Measurements from ENCODE around the gene PHLDB2. TPM values are rescaled to one million over a fixed set of nuclear protein-coding genes. Genes with fewer than 3 reads are reported as not detected.

The PHLDB2 gene
- total RNA-seq, 4 donors from 2014 or later: 89.5 to 421 (median 186) TPM

DNA sequence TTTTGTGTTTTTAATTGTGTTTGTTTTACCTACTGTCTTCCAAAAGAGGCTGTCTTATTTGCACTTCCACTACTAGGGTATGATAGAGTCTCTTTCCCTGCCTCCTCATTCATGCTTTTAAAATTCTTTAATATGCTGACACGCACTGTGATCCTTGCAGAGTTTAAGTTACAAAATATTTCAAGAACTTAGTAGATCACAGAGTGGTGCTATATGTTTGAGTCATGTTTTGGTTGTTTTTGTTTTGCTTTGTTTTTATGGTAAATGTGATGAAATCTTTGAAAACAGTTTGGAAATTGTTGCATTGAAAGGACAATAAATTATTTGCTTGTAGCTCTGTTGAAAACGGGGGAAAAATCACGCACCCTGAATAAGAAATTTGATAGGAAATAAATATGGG, 113.8 kb downstream of the PHLDB2 start:
- no peak for TF ChIP-seq CTCF (IDR thresholded peaks at IDR 0.05)
- ATAC-seq (ENCODE audit: low FRiP score) (no peak), DNase-seq (ENCODE audit: low spot score) (no peak)

DNA sequence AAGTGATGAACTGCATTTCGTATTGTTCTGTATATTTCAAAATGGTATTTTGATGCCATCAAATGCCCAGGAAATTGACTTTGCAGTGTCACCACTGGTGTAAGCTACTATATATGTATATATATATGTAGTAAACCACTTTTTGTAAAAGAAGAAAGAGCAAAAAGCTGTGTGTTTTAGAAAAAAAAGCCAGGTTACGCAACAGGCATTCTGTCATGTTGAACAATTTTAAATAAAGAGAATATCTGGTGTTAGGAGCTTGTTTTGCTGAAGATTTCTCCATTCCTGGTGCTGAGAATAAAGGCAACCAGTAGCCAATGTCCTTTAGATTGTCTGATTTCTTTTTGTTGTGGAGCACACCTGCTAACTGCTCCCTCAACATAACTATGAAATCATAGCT, 116.1 kb downstream of the PHLDB2 start:
- no peak for TF ChIP-seq CTCF (IDR thresholded peaks at IDR 0.05)
- no peak for DNase-seq (ENCODE audit: low spot score)
- no peak for ATAC-seq (ENCODE audit: low FRiP score)

DNA sequence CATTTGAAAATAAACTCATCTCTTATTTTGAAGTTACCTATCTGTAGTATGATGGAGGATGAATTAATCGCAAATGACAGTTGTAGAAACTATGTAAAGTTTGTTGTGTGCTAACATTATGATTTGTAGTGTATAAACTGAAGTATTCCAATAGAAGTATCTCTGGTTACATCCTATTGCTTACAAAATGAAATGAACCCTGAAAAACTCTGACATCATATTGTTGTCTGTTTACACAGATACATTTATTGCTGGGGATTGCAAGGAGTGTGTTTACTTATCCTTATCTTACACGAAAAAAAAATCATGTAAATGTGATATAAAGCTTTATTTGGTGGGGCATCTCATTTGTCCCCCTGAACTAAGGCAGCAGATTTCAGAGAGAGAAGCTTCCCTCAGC, 117.2 kb downstream of the PHLDB2 start:
- ATAC-seq (ENCODE audit: low FRiP score): no peak
- TF ChIP-seq CTCF (IDR thresholded peaks at IDR 0.05): no peak
- DNase-seq (ENCODE audit: low spot score): no peak

GRCh38 chr3:111978583-111979433, 119.7 kb downstream of the PHLDB2 start, which contains the start of gene ABHD10:
Gene ABHD10 (plus strand): TSS chr3:111979026. CDS start chr3:111979062, 36 bp downstream.
- DNase-seq (ENCODE audit: low spot score) (peak; percentile 88), ATAC-seq (ENCODE audit: low FRiP score) (peak; percentile 88)
- no peak for TF ChIP-seq CTCF (IDR thresholded peaks at IDR 0.05)

DNA sequence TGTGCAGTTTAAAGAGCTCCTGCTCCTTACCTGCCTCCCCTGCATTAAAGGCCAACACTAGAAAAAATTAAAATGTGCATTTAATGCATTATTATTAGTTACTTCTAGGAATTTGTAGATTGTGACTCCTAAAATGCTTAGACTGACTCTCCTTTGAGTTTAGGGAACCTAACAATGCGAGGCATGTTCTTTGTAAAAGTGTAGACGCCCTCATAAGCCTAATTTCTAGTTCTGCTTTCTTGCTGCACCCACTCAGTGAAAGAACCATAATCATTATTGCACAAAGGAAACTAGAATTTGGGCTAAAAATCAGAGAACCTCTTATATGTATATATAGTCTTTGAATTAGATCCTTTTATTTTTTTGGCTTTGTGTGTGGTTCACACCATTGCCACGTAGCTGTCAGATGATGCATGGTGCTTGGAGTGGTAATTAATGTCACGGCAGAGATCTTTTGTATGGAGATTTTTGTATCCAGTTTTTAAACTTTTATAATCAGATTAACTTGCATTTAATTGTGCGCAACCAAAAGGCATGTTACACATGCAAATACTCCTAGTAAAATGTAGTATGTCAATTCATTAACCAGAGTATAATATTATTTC, 120.5 kb downstream of the PHLDB2 start:
- no peak for TF ChIP-seq CTCF (IDR thresholded peaks at IDR 0.05)
- DNase-seq (ENCODE audit: low spot score) (no peak), ATAC-seq (ENCODE audit: low FRiP score) (peak; percentile 24)

DNA sequence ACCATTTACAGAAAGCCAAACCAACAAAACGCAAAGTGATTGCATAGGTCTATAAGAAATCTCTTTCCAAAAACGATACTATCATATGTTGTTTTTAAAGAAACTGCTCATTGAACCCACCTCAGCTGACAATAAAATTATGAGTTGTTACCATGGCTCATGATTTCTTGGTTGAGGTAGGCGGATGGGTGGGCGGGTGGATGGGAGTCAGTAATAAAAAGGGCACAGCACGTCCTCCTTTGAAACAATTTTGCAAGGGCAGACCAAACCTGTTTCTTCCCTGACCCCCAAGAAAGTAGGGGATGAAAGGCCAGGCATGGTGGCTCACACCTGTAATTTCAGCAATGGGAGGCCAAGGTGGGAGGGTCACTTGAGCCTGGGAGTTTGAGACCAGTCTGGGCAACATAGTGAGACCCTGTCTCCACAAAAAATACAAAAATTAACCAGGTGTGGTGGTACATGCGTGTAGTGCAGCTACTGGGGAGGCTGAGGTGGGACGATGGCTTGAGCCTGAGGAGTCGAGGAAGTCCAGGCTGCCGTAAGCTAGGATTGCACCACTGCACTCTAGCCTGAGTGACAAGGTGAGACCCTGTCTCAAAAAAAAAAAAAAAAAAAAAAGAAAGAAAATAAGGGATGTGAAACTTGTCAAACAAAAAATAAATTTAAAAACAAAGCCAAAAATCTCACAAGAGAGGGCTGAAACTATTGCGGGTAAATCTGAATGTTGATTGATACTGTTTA, 121.8 kb downstream of the PHLDB2 start:
- no peak for ATAC-seq (ENCODE audit: low FRiP score)
- DNase-seq (ENCODE audit: low spot score): no peak
- no peak for TF ChIP-seq CTCF (IDR thresholded peaks at IDR 0.05)
